ENCODE measurements around the gene NRSN1.

NRSN1 gene

GRCh38 chr6:24125980-24126379, at the start of gene NRSN1:
NRSN1 (plus strand) TSS chr6:24126215; CDS start chr6:24134328, 8,113 bp downstream.
- DNase-seq, result peak in 11 of 14 donors; percentile 1 to 53 (median 17)

- no peak for DNase-seq
These were observed 47.8 kb upstream of the NRSN1 start for GRCh38 chr6:24078200-24078599.

GRCh38 chr6:24079076-24079475, 46.9 kb upstream of the NRSN1 start:
- DNase-seq, result no peak

GRCh38 chr6:24080711-24081110, 45.3 kb upstream of the NRSN1 start:
- DNase-seq, result no peak

- DNase-seq, result no peak
These were observed 36.3 kb upstream of the NRSN1 start for GRCh38 chr6:24089736-24090135.

- DNase-seq, result no peak
These were observed 33.6 kb upstream of the NRSN1 start for GRCh38 chr6:24092407-24092806.

- no peak for DNase-seq
These were observed 32.6 kb upstream of the NRSN1 start for GRCh38 chr6:24093381-24093780.

GRCh38 chr6:24099181-24099580, 26.8 kb upstream of the NRSN1 start:
- DNase-seq, result no peak

- no peak for DNase-seq
These were observed 25.8 kb upstream of the NRSN1 start for GRCh38 chr6:24100024-24100769.

GRCh38 chr6:24100770-24101155, 25.3 kb upstream of the NRSN1 start:
- DNase-seq, result no peak

GRCh38 chr6:24105191-24105590, 20.8 kb upstream of the NRSN1 start:
- no peak for DNase-seq

GRCh38 chr6:24106291-24106690, 19.7 kb upstream of the NRSN1 start:
- no peak for DNase-seq

GRCh38 chr6:24107294-24107693, 18.7 kb upstream of the NRSN1 start:
- no peak for DNase-seq

GRCh38 chr6:24108056-24108455, 18.0 kb upstream of the NRSN1 start:
- DNase-seq, result no peak

- DNase-seq, result no peak
These were observed 15.6 kb upstream of the NRSN1 start for GRCh38 chr6:24110417-24110816.

- no peak for DNase-seq
These were observed 12.1 kb upstream of the NRSN1 start for GRCh38 chr6:24113891-24114290.

GRCh38 chr6:24117021-24117420, 9.0 kb upstream of the NRSN1 start:
- DNase-seq, result no peak

GRCh38 chr6:24122139-24122538, 3.9 kb upstream of the NRSN1 start:
- no peak for DNase-seq

GRCh38 chr6:24126586-24127192, 674 bp downstream of the NRSN1 start:
- peak in 7 of 14 donors; percentile 8 to 46 (median 21) for DNase-seq

- no peak for DNase-seq
These were observed 1.3 kb downstream of the NRSN1 start for GRCh38 chr6:24127316-24127715.

GRCh38 chr6:24131751-24132150, 5.7 kb downstream of the NRSN1 start:
- no peak for DNase-seq

GRCh38 chr6:24139080-24139479, 13.1 kb downstream of the NRSN1 start:
- no peak for DNase-seq

- no peak for DNase-seq
These were observed 13.6 kb downstream of the NRSN1 start for GRCh38 chr6:24139639-24140038.

- DNase-seq, result peak in 3 of 14 donors; percentile 2 to 33 (median 13)
These were observed 14.6 kb downstream of the NRSN1 start for GRCh38 chr6:24140591-24140990.
